GM21360 (cell line): ENCODE results near the gene RAD21L1.

Experiments used
- ATAC-seq: cut with Tn5 transposase; IDR thresholded peaks from one replicate; pipeline ENCODE4 v1.9.1; 2021; ENCODE audit warnings: mild to moderate bottlenecking, moderate library complexity; ENCODE audit not compliant: unreplicated experiment

The RAD21L1 gene

DNA sequence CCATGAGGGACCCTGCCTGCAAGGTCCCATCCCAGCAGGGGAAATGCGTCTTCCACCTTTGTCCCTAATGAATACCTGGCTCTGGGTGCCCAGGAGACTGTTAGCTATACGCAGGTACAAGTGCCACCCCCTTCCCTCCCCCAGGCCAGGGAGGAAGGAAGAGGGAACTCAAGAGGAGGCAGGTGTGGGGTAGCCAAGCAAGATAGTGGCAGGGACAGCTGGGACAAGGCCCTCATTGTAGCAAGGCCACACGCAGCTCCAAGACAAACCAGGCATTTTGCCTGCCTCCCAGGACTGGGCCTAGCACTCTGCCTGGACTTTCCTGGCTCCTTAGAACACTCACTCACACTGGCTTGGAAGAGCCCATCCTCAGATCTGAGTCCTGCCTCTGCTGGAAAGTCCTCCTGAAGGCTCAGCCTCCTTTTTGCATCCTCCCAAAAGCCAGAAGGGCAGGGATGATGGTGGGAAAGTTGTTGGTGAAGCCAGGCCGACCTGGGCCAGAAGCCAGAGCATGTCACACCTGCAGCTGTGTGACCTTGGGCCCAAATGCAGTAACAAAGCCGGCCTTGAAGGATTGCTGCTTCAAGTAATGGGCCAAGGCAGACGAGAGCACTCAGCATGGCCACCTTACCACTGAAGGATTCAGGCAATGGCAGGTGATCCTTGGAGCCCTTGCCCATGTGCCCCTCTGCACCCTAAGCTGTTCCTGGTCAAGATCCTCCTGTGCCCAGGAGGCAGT, 68.0 kb downstream of the RAD21L1 start:
- ATAC-seq: no peak

DNA sequence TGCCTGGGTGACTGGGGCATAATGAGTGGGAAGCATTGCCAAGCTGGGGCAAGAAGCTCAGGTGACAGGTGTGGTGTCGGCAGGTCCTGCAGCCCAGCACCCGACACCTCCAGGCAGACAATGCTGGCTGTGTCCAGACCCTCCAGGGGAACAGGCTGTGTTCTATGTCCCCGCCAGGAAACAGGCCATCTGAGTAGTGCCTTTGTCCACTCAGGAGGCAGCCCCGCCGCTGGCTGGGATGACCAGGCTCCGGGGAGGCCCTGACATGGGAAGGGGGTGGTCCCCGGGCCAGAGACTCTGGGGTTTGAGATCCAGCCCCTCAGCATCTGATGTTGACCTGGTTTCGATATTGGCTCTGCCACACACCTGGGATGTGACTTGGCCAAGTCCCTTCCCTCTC, 68.7 kb downstream of the RAD21L1 start:
- ATAC-seq: no peak

DNA sequence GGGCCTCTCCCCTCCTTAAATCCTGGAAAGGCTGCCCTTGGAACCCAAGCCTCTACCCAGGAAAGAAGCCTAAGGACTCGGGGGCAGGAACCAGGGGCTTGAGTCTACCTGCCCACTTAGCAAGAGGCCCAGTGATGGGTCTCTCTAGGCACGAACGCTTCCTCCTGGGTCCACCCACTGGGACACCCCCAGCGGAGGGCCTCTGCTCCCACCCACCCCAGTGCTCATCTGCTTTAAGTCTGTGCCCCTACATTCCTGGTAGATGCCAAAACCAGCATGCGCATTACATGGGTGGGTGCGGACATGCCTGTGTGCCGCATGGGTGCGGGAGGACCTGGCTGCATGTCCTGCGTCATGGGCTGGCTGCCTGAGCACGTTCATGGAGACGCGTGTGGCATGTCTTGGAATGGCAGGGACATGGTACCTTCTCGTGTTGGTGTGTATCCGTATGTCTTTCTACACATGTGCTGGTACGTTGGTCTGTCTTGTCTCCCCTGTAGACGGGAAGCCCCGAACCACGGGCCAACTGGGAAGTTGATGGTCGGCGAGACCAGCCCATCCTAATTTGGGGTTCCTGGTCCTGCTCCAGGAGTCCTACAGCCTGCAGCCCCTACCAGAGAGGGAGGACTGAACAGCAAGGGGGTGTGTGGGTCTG, 69.6 kb downstream of the RAD21L1 start:
- no peak for ATAC-seq

DNA sequence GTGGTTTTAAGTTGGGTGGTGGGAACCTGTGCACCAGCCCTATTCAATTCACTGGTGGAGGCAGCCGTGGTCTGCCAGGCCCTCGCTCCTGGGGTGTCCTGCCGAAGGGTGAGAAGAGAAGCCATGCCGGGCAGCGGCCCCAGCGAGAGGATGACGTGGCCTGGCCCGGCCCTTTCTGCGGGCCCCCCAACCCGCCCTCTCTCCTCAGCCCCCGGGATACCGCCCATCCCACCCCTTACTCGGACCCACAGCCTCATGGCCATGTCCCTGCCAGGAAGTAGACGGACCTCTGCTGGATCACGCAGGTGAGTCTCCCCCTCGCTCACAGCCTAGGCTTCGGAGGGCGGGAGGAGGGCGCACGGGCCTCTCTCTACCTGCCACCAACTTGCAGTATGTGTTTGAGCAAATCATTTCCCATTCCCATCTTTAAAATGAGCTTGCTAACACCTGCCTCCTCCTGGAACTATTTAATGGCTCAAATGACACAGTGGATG, 70.3 kb downstream of the RAD21L1 start:
- ATAC-seq: no peak

DNA sequence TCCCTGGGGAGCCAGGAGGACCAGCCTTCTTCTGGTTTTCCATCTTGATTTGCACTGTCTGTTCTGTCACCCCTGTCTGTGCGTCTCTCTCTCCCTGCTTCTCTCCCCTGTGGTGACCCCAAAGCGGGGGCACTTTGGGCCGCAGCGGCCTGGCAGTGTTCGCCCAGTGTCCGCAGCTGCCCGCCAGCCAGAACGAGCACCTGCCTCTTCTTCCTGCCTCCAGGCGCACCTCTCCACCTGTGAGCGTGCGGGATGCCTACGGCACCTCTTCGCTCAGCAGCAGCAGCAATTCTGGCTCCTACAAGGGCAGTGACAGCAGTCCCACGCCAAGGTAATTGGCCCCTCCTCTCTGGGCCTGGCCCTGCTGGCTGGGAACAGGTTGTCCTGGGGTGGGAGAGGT, 71.1 kb downstream of the RAD21L1 start:
- no peak for ATAC-seq

DNA sequence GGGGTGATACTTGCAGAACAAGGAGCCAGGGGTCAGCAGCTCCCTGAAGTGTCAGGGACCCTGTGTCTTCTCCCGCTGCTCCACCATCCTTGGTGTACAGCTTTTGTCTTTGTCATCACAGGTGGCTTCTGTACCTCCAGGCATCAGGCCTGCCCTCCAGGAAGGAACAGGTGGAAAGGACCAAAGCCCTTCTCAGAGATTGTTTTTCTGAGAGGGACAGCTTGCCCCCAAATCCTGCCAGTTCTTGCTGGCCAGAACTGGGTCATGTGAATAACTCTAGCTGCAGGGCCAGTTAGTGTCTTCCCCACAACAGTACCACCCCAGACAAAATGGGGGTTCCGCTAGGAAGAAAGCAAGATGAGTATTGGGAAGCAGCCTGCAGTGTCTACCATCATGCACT, 71.6 kb downstream of the RAD21L1 start:
- ATAC-seq: no peak

DNA sequence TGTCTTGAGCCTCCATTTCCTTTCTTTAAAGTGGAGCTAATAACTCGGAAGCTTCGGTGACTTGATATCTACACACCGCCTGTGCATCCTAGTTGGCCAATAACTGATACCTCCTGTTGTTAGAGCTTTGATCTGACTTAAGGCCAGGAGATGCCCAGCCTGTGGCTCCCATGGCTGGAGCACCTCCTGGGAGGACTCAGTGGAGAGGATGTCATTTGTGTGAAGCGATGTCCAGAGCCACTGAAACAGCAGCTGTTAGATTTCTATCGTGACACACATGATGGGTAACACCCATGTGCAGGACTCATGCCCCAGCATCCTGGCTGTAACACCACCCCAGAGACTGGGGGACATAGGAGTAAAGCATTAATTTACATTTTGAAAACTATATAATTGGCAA, 72.3 kb downstream of the RAD21L1 start:
- no peak for ATAC-seq

DNA sequence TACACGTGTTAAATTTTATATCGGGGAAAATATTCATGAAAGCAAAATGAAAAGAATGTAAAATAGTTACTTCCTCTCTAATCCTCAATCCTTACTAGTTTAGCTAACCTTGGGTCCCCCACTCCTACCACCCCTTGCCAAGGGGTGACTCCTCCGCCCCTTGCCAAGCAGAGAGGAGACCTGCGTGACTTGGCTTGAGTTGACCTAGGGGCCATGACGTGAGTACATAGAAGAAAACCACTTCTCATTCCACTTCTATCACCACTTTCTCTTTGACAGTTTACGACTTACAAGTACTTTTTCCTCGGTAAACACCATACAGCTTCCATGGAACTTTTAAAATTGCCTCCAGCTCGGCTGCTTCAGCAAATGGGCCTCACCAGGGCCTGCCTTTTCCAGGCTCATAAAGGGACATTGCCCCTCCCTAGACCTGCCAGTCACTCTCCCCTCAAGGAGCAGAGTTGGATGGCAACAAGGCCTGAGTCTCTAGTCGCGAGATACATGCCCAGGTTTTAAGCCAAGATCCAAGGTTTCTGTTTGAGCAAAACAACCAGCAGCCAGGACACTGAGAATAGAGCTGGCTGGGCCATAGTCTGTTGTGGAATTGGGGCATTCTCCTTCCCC, 73.2 kb downstream of the RAD21L1 start:
- ATAC-seq: no peak

DNA sequence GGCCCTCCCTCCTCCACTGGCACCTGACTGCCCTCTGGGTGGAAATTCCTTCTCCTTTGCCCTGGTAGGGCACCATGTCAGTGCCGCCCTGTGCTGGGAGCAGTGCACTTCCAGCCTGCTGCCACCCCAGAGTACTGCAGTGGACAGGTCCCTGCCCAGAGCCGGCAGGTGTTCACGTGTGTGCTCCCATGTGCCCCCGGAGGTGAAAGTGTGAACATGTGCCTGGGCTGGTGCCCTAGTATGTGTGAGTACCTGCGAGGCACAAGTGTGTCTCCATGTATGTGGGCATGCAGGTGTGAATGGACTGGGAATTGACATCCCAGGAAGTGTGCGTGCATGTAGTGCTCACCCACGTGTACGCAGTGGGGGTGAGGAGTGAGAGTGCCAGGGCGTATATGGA, 73.7 kb downstream of the RAD21L1 start:
- ATAC-seq: no peak

DNA sequence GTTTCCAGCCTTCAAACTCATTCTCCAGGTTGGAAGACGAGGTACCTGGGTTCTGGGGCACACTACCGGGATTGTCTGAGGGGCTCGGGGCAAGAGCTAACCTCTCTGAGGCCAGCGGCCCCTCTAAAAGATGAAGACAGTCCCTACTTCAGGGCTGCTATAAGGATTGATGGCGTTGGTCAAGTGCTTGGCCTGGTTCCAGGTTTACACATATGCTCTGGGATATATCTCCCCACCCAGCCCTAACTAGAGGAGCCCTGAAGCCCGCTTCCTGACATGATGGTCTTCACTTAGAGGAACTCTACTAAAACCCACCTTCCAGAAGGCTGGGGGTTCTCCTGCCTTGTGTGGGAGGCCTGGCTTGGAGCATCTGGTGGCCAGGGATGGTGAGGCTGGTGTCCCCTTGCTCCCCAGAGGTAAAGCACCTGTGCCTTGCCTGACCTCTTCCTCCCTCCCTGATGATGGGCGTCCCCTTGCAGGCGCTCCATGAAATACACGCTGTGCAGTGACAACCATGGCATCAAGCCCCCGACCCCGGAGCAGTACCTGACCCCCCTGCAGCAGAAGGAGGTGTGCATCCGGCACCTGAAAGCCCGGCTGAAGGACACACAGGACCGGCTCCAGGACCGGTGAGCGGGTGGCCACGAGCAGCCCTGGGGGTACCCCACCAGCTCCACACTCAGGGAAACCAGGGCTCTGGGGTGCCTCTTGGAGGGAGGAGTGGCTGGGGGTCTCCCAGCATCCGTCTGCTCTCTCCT, 74.4 kb downstream of the RAD21L1 start:
- no peak for ATAC-seq

DNA sequence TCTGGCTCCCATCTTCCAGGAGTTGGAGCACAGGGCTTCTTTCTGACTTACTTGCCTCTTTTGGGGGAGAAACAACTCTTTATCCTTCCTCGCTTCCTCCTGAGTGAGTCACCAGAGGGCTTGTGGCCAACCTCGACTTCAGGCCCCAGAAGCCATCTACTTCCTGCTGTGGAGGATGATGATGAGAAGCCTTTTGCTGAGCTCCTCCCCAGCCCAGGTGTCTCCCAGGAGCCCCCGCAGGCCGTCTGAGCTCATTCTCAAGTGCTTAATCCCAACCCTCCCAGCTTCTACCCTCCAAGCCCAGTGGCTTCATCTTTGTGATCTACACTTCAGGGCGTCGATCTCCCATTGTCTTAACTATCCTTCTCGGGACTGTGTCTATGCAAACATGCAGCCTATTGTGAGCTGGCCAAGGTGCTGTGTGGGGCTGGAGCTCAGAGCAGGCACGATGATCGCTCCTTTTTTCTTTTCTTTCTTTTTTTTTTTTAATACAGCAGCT, 75.2 kb downstream of the RAD21L1 start:
- ATAC-seq: no peak

DNA sequence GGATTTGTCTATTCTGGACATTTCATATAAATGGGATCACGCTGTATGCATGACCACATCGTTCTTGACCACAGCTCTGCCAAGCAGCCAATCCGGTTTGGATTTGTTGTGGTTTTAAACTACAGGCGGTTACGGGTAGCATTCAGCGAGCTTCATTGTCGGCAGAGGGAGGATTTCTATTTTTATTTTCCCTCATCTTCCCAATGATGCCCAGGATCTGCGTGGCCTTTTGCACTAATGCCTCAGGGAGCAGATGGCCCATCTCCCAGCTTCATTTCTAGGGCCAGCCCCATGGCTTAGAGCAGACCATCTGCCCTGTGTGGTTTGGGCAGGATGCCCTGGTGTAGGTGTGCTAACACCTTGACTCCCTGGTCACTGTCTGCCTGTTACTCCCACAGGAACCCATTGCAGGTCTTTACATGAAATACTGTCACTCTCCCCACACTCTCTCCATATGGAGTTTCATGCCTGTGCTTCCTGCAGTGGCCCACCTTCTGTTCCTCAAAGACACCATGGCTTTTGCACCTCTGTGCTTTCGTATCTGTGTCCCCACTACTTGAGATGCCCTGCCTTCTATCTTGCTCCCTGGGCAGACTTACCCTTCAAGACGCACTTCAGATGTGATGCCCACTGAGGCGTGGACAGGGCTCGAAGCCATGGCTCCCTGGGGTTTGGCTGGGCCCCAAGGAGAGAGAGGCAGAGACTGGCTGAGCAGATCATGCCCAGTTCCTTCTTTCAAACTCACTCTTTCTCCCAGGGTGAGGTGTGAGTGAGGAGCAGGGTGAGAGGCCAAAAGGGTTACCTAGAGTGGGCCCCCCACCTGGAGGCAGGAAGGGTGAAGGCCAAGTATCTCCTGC, 77.1 kb downstream of the RAD21L1 start:
- no peak for ATAC-seq

DNA sequence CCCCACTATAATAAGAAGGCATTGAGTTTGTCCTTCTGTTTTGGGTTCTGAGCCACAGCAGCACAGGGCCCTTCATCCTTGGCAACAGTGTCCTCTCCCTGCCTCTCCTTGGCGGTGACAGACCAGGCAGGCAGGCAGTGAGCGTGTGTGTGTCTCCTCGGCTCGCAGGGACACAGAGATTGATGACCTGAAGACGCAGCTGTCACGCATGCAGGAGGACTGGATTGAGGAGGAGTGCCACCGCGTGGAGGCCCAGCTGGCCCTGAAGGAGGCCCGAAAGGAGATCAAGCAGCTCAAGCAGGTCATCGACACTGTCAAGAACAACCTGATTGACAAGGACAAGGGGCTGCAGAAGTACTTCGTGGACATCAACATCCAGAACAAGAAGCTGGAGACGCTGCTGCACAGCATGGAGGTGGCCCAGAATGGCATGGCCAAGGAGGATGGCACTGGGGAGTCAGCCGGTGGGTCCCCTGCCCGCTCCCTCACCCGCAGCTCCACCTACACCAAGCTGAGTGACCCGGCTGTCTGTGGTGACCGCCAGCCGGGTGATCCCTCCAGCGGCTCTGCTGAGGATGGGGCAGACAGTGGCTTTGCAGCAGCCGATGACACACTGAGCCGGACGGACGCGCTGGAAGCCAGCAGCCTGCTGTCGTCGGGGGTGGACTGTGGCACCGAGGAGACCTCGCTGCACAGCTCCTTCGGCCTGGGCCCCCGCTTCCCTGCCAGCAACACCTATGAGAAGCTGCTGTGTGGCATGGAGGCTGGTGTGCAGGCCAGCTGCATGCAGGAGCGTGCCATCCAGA, 79.1 kb downstream of the RAD21L1 start:
- no peak for ATAC-seq
